ENCODE data around the gene TRPC4. TPM values are rescaled to one million over a fixed set of nuclear protein-coding genes. Genes with fewer than 3 reads are reported as not detected.
"Not testable (repeated sequence)": the region's sequence is repeated elsewhere in the genome, so short reads cannot be mapped to it uniquely, and the experiment has no call there.

Gene TRPC4
- total and polyA plus RNA-seq, 12 donors, result 0.24 to 22.5 (median 0.78) TPM

DNA sequence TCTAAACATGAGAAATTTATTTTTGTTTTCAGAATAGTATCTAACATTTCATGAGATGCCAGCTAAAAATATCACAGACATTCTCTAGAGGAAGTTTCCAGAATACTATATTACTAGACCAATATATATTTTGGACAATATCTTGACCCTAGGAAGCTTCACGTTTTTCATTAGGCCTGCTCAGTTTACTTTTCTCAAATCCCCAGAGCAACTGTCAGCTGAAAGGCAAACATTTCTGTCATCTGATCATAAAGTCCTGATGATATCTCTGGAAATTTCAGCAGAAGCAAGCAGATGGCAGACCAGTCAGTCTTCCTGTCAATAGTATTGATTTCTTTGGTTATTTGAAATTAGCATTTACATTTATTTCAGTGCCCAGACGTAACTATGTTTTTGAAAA, 275.0 kb downstream of the TRPC4 start:
- Histone ChIP-seq H3K4me1 (replicated peaks in 1 of 2) (no peaks in the 10 kb centered on the region), H3K27ac (no peak overlapping the region), H3K9me3 (replicated peaks in 1 of 3) (no peaks in the 10 kb centered on the region), H3K36me3 (replicated peaks in 1 of 2) (no peaks in the 10 kb centered on the region), H3K4me3 (no peak overlapping the region), H3K27me3 (no peaks in the 10 kb centered on the region)
- intact Hi-C loops (cut with DNase I), result no loop called here
- DNase-seq, result no peak
- 46 to 51% (median 48%) methylated on average over 2 of the region's 2 CpGs for WGBS, 4 donors
- no peak for TF ChIP-seq POLR2A (IDR thresholded peaks at IDR 0.05)
- TF ChIP-seq, protein P1, sequence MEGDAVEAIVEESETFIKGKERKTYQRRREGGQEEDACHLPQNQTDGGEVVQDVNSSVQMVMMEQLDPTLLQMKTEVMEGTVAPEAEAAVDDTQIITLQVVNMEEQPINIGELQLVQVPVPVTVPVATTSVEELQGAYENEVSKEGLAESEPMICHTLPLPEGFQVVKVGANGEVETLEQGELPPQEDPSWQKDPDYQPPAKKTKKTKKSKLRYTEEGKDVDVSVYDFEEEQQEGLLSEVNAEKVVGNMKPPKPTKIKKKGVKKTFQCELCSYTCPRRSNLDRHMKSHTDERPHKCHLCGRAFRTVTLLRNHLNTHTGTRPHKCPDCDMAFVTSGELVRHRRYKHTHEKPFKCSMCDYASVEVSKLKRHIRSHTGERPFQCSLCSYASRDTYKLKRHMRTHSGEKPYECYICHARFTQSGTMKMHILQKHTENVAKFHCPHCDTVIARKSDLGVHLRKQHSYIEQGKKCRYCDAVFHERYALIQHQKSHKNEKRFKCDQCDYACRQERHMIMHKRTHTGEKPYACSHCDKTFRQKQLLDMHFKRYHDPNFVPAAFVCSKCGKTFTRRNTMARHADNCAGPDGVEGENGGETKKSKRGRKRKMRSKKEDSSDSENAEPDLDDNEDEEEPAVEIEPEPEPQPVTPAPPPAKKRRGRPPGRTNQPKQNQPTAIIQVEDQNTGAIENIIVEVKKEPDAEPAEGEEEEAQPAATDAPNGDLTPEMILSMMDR (IDR thresholded peaks at IDR 0.05), result no peak

DNA sequence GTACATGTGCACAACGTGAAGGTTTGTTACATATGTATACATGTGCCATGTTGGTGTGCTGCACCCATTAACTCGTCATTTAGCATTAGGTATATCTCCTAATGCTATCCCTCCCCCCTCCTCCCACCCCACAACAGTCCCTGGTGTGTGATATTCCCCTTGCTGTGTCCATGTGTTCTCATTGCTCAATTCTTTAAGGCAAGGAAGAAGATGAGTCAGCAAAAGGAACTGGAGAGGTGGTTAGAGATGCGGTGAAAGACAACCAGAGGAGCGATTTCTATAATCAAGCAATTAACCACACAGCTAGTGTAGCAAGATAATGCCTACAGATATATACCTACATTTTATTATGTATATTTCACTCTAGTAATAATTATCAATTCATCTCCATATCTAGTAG, 280.2 kb downstream of the TRPC4 start:
- H3K4me3 ChIP-seq; H3K27me3 ChIP-seq; H3K27ac ChIP-seq; DNase-seq; H3K36me3 ChIP-seq (replicated peaks in 1 of 2); intact Hi-C loops (cut with DNase I); H3K9me3 ChIP-seq (replicated peaks in 1 of 3); H3K4me1 ChIP-seq (replicated peaks in 1 of 2): not testable (repeated sequence)
- WGBS, 4 donors, result 75 to 91% (median 78%) methylated on average over 4 of the region's 4 CpGs

DNA sequence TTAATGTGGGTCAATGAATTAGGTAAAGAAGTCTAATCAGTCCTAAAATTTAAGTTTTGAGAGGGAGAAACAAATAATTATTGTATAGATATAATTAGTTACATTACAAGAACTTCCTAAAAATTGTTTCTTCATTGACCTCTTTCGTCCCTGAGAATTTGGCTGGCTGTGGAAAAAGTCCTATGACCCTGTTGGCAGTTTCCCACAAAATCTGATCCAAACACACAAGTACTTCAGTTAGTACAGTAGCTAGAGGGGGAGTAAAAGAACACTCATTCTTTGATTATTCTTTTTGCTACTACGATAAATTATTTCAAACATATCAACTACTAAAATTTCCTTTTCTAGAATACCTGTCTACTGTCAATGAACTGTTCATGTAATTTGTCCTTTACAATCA, 282.3 kb downstream of the TRPC4 start:
- Histone ChIP-seq H3K27ac (no peak overlapping the region), H3K27me3 (no peaks in the 10 kb centered on the region), H3K36me3 (replicated peaks in 1 of 2) (no peaks in the 10 kb centered on the region), H3K4me1 (replicated peaks in 1 of 2) (no peaks in the 10 kb centered on the region), H3K4me3 (no peak overlapping the region), H3K9me3 (replicated peaks in 1 of 3) (no peaks in the 10 kb centered on the region)
- TF ChIP-seq, protein P1 (IDR thresholded peaks at IDR 0.05), result no peak
- TF ChIP-seq POLR2A (IDR thresholded peaks at IDR 0.05), result no peak
- intact Hi-C loops (cut with DNase I), result no loop called here
- DNase-seq, result no peak
- WGBS, 4 donors, result 43 to 64% (median 58%) methylated on average over 2 of the region's 2 CpGs

Small RNA genes within 50 kb of the gene (small RNA-seq; reads per million reads assigned to genes)
- 0 reads per million in 2 donors for gene RNA5SP26

Measured in adrenal gland (tissue), 12 donors.